Calu3 (cell line): ENCODE measurements around the gene MYT1. TPM values are rescaled to one million over a fixed set of nuclear protein-coding genes. Genes with fewer than 3 reads are reported as not detected.

ENCODE experiments used
- BruUV-seq: library from RNA; stranded (reverse); fragments of 400-500 nt; replicated peaks from 2 replicates; lab custom pipeline; 2021; lab: Mats Ljungman, UMichigan
- CTCF ChIA-PET: fragments of 300-600 bp; sonication (Branson Sonifier 250); formaldehyde crosslinking; loops from one replicate; lab custom pipeline; 2022; ENCODE audit warnings: antibody characterized with exemption; lab: Charles Lee
- DNase-seq: peaks from one replicate; pipeline ENCODE4 v3.0.0; 2022
- H3K27ac Mint-ChIP-seq: one replicate; pipeline ENCODE4 v1.8.0; 2022; ENCODE audit warnings: mixed read lengths; ENCODE audit not compliant: unreplicated experiment
- H3K27me3 Mint-ChIP-seq: one replicate; pipeline ENCODE4 v1.8.0; 2022; ENCODE audit warnings: mixed read lengths; ENCODE audit not compliant: unreplicated experiment
- H3K36me3 Mint-ChIP-seq: one replicate; pipeline ENCODE4 v1.8.0; 2022; ENCODE audit warnings: mild to moderate bottlenecking, moderate library complexity, mixed read lengths; ENCODE audit not compliant: insufficient read depth, unreplicated experiment
- H3K4me1 Mint-ChIP-seq: one replicate; pipeline ENCODE4 v1.8.0; 2022; ENCODE audit warnings: mild to moderate bottlenecking, low read depth, mixed read lengths; ENCODE audit not compliant: unreplicated experiment
- H3K4me3 Mint-ChIP-seq: one replicate; pipeline ENCODE4 v1.8.0; 2022; ENCODE audit warnings: mild to moderate bottlenecking, low read depth, moderate library complexity, mixed read lengths; ENCODE audit not compliant: unreplicated experiment
- H3K9me3 Mint-ChIP-seq: one replicate; pipeline ENCODE4 v1.8.0; 2022; ENCODE audit warnings: low read depth, mixed read lengths; ENCODE audit not compliant: unreplicated experiment
- intact Hi-C: fragments of 100-400 bp; cut with micrococcal nuclease; formaldehyde crosslinking; loops from one replicate; pipeline ENCODE4 v1.10.0; 2022; ENCODE audit not compliant: unreplicated experiment
- total RNA-seq: library from RNA; stranded (reverse); gene quantifications from 2 replicates; pipeline ENCODE4 v1.2.3, GENCODE V29; 2022
- TF ChIP-seq, protein P1 (sequence below): fragments of 200-600 bp; IDR thresholded peaks from one replicate; pipeline ENCODE4 v1.8.0; 2022; ENCODE audit warnings: antibody characterized with exemption; ENCODE audit not compliant: unreplicated experiment

The MYT1 gene
- total RNA-seq, 1 experiment from 2014 or later, result 0.45 TPM

DNA sequence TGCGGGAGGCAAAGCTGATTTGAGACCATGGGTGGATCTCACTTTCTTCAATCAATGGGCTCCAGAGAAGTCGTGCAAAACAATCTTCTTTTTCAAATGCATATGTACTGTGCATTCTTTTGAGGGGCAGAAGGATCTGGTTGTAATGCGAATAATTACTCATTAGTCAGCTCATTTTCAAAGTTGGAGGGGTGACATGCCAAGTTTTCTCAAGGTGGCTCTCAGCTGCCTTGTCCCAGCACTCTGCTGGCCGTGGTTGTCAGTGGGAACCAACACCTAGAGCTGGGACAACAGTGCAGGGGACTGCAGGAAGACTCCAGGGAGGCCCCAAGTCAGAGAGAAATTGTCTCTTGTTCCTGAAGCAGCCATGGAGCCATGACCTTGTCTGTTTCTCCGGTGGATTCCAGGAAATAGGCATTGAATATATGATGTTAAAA is 25.3 kb downstream of the MYT1 start:
- Mint-ChIP-seq H3K36me3 (peaks cover 12% of the 10 kb centered on the region), H3K27ac (peak overlapping the region; percentile 81), H3K9me3 (peaks cover 5% of the 10 kb centered on the region), H3K27me3 (peaks cover 16% of the 10 kb centered on the region), H3K4me1 (peaks cover 22% of the 10 kb centered on the region), H3K4me3 (peak overlapping the region; percentile 22)
- intact Hi-C loops, result loop anchor here (2.0 kb wide), 1 partner anchor 67 kb away; no protein-coding TSS in a partner anchor
- BruUV-seq, result no TSS peak
- peak; percentile 53 for DNase-seq
- CTCF ChIA-PET, result no interaction called here
- TF ChIP-seq, protein P1, sequence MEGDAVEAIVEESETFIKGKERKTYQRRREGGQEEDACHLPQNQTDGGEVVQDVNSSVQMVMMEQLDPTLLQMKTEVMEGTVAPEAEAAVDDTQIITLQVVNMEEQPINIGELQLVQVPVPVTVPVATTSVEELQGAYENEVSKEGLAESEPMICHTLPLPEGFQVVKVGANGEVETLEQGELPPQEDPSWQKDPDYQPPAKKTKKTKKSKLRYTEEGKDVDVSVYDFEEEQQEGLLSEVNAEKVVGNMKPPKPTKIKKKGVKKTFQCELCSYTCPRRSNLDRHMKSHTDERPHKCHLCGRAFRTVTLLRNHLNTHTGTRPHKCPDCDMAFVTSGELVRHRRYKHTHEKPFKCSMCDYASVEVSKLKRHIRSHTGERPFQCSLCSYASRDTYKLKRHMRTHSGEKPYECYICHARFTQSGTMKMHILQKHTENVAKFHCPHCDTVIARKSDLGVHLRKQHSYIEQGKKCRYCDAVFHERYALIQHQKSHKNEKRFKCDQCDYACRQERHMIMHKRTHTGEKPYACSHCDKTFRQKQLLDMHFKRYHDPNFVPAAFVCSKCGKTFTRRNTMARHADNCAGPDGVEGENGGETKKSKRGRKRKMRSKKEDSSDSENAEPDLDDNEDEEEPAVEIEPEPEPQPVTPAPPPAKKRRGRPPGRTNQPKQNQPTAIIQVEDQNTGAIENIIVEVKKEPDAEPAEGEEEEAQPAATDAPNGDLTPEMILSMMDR, result no peak

DNA sequence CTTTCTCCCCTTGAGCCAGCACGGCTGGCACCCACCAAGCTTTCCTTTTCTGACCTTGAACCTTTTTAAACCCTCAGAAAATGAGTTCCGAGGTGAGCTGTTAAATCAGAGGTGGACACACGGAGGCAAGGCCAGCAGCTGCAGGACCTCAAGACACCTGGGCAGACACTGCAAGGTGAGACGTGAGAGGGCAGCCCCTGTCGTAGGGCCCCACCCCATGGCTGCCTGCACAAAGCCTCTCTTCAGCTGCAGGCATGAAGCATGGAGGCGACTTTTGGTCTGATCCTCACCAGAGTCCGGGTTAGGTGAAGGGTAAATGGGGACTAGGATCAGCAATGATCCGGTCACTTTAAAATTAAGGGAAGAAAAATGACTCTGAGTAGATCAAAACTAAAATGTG is 25.7 kb downstream of the MYT1 start:
- DNase-seq, result peak; percentile 46
- H3K36me3 Mint-ChIP-seq, result peaks cover 12% of the 10 kb centered on the region
- peaks cover 22% of the 10 kb centered on the region for H3K4me1 Mint-ChIP-seq
- peaks cover under 1% of the 10 kb centered on the region for H3K9me3 Mint-ChIP-seq
- TF ChIP-seq, protein P1, result no peak
- H3K4me3 Mint-ChIP-seq, result no peak overlapping the region
- H3K27me3 Mint-ChIP-seq, result peaks cover 20% of the 10 kb centered on the region
- CTCF ChIA-PET, result interaction anchor here (0.7 kb wide), 1 partner anchor 94 kb away, joined by 5 read pairs; no protein-coding TSS in a partner anchor
- no TSS peak for BruUV-seq
- peak overlapping the region; percentile 81 for H3K27ac Mint-ChIP-seq
- intact Hi-C loops, result loop anchor here (2.0 kb wide), 1 partner anchor 67 kb away; no protein-coding TSS in a partner anchor

DNA sequence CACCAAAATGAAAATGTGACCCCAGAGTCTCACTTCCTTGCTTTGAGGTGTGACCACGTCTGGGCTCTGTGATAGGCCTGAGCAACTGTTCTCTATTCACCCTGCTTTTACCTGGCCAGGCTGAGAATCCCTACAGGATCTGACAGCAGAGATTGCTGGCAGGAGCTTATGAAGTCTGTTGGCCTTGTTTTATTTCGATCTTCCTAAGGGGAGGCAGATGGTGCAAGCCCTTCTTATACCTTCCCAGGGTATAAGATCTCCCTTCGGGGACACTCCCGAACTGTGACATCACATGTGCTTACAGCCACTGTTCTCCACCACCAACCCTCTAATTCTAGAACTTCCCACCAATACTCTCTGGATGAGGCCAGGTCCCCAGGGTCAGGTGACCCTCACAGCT is 26.8 kb downstream of the MYT1 start:
- Mint-ChIP-seq H3K36me3 (peaks cover 12% of the 10 kb centered on the region), H3K9me3 (no peaks in the 10 kb centered on the region), H3K4me3 (no peak overlapping the region), H3K4me1 (peaks cover 22% of the 10 kb centered on the region), H3K27me3 (peaks cover 29% of the 10 kb centered on the region), H3K27ac (peak overlapping the region; percentile 38)
- BruUV-seq, result no TSS peak
- CTCF ChIA-PET, result no interaction called here
- intact Hi-C loops, result no loop called here
- TF ChIP-seq, protein P1, result no peak
- no peak for DNase-seq

DNA sequence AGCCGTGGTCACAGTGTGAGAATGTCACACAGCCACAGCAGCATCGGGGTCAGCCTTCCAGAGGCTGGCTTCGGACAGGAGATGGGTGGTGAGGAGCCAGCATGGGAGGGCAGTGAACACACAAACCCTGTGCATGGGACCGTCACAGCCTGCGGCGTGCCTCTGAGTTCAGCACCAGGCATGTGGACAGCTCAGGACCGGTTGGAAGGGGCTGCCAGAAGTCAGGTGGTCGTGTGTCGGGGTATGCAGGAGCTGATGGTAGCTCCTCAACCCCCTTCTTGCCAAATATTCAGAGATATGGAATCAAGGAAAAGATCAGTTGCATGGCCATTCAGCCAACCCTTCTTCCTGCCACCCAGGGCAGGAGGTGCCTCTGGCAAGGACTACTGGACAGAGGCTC is 28.2 kb downstream of the MYT1 start:
- intact Hi-C loops, result no loop called here
- Mint-ChIP-seq H3K27me3 (peaks cover 37% of the 10 kb centered on the region), H3K4me3 (no peak overlapping the region), H3K9me3 (no peaks in the 10 kb centered on the region), H3K36me3 (peaks cover 12% of the 10 kb centered on the region), H3K4me1 (peaks cover 22% of the 10 kb centered on the region), H3K27ac (no peak overlapping the region)
- CTCF ChIA-PET, result no interaction called here
- TF ChIP-seq, protein P1, result no peak
- DNase-seq, result no peak
- BruUV-seq, result no TSS peak
